GM23338 (cell line): ENCODE data around the gene FXYD2. TPM values are rescaled to one million over a fixed set of nuclear protein-coding genes. Genes with fewer than 3 reads are reported as not detected.

Source experiments
- ATAC-seq: fragments of 200-7000 bp; cut with Tn5 transposase; 3 replicates; pipeline ENCODE4 v1.9.1; 2020
- DNase-seq: peaks from one replicate; pipeline ENCODE4 v3.0.0-alpha.2; 2015; ENCODE audit warnings: low spot score
- H2AFZ ChIP-seq: fragments of 200-600 bp; sonication (generic); 2 replicates; pipeline ENCODE4 v1.8.0; 2016; ENCODE audit warnings: antibody characterized with exemption, mild to moderate bottlenecking, moderate library complexity
- H3F3A ChIP-seq: fragments of 200-600 bp; sonication (generic); replicated peaks from 2 replicates; pipeline ENCODE4 v1.8.0; 2017; ENCODE audit warnings: antibody characterized with exemption, mixed run types, low read depth
- H3K27ac ChIP-seq: fragments of 200-600 bp; sonication (generic); 2 replicates; pipeline ENCODE4 v1.6.1; 2016; ENCODE audit warnings: low read depth
- H3K27me3 ChIP-seq: fragments of 200-600 bp; sonication (generic); 2 replicates; pipeline ENCODE4 v1.8.0; 2016; ENCODE audit warnings: mild to moderate bottlenecking, mixed run types, moderate library complexity; ENCODE audit not compliant: insufficient read depth
- H3K36me3 ChIP-seq: fragments of 200-600 bp; sonication (generic); 2 replicates; pipeline ENCODE4 v1.8.0; 2016; ENCODE audit warnings: mild to moderate bottlenecking; ENCODE audit not compliant: insufficient read depth
- H3K4me1 ChIP-seq: fragments of 200-600 bp; sonication (generic); 2 replicates; pipeline ENCODE4 v1.8.0; 2016; ENCODE audit warnings: mild to moderate bottlenecking, moderate library complexity; ENCODE audit not compliant: insufficient read depth
- H3K4me2 ChIP-seq: fragments of 200-600 bp; sonication (generic); 2 replicates; pipeline ENCODE4 v1.7.1; 2017; ENCODE audit warnings: mixed run types
- H3K4me3 ChIP-seq: fragments of 200-600 bp; sonication (generic); 2 replicates; pipeline ENCODE4 v1.6.1; 2016; ENCODE audit warnings: mixed run types
- H3K79me2 ChIP-seq: fragments of 200-600 bp; sonication (generic); replicated peaks from 2 replicates; pipeline ENCODE4 v1.8.0; 2017; ENCODE audit warnings: mild to moderate bottlenecking; ENCODE audit not compliant: insufficient read depth
- H3K9me2 ChIP-seq: fragments of 200-600 bp; sonication (generic); 2 replicates; pipeline ENCODE4 v1.8.0; 2017; ENCODE audit not compliant: insufficient read depth
- H4K20me1 ChIP-seq: fragments of 200-600 bp; sonication (generic); replicated peaks from 2 replicates; pipeline ENCODE4 v1.8.0; 2017; ENCODE audit warnings: mild to moderate bottlenecking; ENCODE audit not compliant: insufficient read depth
- H3K27ac Mint-ChIP-seq: 2 replicates; pipeline ENCODE4 v1.8.0; 2020; ENCODE audit warnings: inconsistent platforms, mild to moderate bottlenecking, moderate library complexity, mixed read lengths
- H3K27me3 Mint-ChIP-seq: 3 replicates; pipeline ENCODE4 v1.8.0; 2022; ENCODE audit warnings: low read depth, mild to moderate bottlenecking, moderate library complexity, mixed read lengths, inconsistent platforms; ENCODE audit not compliant: insufficient read depth, poor library complexity
- H3K36me3 Mint-ChIP-seq: 3 replicates; pipeline ENCODE4 v1.8.0; 2021; ENCODE audit warnings: low read depth, mild to moderate bottlenecking, inconsistent platforms, moderate library complexity, mixed read lengths
- H3K4me1 Mint-ChIP-seq: 3 replicates; pipeline ENCODE4 v1.8.0; 2020; ENCODE audit warnings: mild to moderate bottlenecking, inconsistent platforms, mixed read lengths
- H3K4me3 Mint-ChIP-seq: 3 replicates; pipeline ENCODE4 v1.8.0; 2021; ENCODE audit warnings: moderate library complexity, mild to moderate bottlenecking, inconsistent platforms, mixed read lengths
- H3K9me3 Mint-ChIP-seq: 3 replicates; pipeline ENCODE4 v1.8.0; 2020; ENCODE audit warnings: moderate library complexity, mild to moderate bottlenecking, inconsistent platforms, mixed read lengths
- ETS1 ChIP-seq: IDR thresholded peaks from 2 replicates; pipeline ENCODE4 v1.6.1; 2016; ENCODE audit warnings: antibody characterized with exemption
- JUNB ChIP-seq: IDR thresholded peaks from one replicate; pipeline ENCODE4 v1.6.1; 2016; ENCODE audit warnings: antibody characterized with exemption; ENCODE audit not compliant: unreplicated experiment
- POLR2AphosphoS5 ChIP-seq: IDR thresholded peaks from 2 replicates; pipeline ENCODE4 v1.6.1; 2016; ENCODE audit warnings: antibody characterized with exemption, low read depth
- REST ChIP-seq: IDR thresholded peaks from one replicate; pipeline ENCODE4 v1.6.1; 2018; ENCODE audit warnings: antibody characterized with exemption; ENCODE audit not compliant: unreplicated experiment
- ZNF462 ChIP-seq: fragments of 250-450 bp; sonication (Bioruptor Pico); IDR thresholded peaks from 2 replicates; pipeline ENCODE4 v1.5.0; 2020; ENCODE audit warnings: mild to moderate bottlenecking, moderate library complexity
- polyA plus RNA-seq: library from polyadenylated mRNA; unstranded; fragments of >200 nt; fragmentation: Nextera tagmentation; extraction: Ambion mirVana; gene quantifications from 2 replicates; pipeline ENCODE4 v1.2.1, GENCODE V29; 2016
- total RNA-seq: library from RNA; depleted of rRNA; stranded (reverse); fragments of >200 nt; shearing (Covaris generic); gene quantifications from 2 replicates; pipeline ENCODE4 v1.2.3, GENCODE V29; 2014

The FXYD2 gene
- total and polyA plus RNA-seq, 2 experiments from 2014 or later = 0.59 to 1.4 TPM

GRCh38 chr11:117799634-117800033, 24.9 kb downstream of the FXYD2 start:
- no peaks in the 10 kb centered on the region for H3K36me3 Mint-ChIP-seq

More at GRCh38 chr11:117799634-117800033, 24.9 kb downstream of the FXYD2 start:
- Histone ChIP-seq H3K4me1 (peaks cover 9% of the 10 kb centered on the region; the same call in 1 of the 2 replicates), H3K4me3 (no peak overlapping the region), H2AFZ (no peak overlapping the region), H3K27ac (no peak overlapping the region), H3K27me3 (peaks cover 53% of the 10 kb centered on the region), H3F3A (no peaks in the 10 kb centered on the region), H4K20me1 (no peaks in the 10 kb centered on the region), H3K9me2 (no peaks in the 10 kb centered on the region), H3K36me3 (no peaks in the 10 kb centered on the region), H3K79me2 (no peaks in the 10 kb centered on the region), H3K4me2 (no peak overlapping the region)
- peaks cover 21% of the 10 kb centered on the region for H3K4me1 Mint-ChIP-seq
- TF ChIP-seq POLR2AphosphoS5 (no peak), JUNB (no peak), REST (no peak), ETS1 (no peak), ZNF462 (CRISPR knock-in tag) (no peak)
- peaks cover 43% of the 10 kb centered on the region for H3K27me3 Mint-ChIP-seq
- H3K9me3 Mint-ChIP-seq = no peaks in the 10 kb centered on the region
- no peak overlapping the region for H3K27ac Mint-ChIP-seq
- H3K4me3 Mint-ChIP-seq = no peak overlapping the region
- DNase-seq (no peak), ATAC-seq (no peak)
